ENCODE data around the gene RHOXF2B. TPM values are rescaled to one million over a fixed set of nuclear protein-coding genes. Genes with fewer than 3 reads are reported as not detected.
"Not testable (repeated sequence)": the region's sequence is repeated elsewhere in the genome, so short reads cannot be mapped to it uniquely, and the experiment has no call there.

Gene RHOXF2B
- total RNA-seq, 1 donor from 2014 or later: not detected

GRCh38 chrX:120090208-120090607, 12.7 kb upstream of the RHOXF2B start:
- Histone ChIP-seq H3K27me3 (ENCODE audit: control insufficient read depth, insufficient read depth, low read length) (no peaks in the 10 kb centered on the region), H3K4me3 (ENCODE audit: low read depth, low read length) (no peak overlapping the region), H3K36me3 (ENCODE audit: control insufficient read depth, insufficient read depth, low read length) (no peaks in the 10 kb centered on the region)
- DNase-seq (ENCODE audit: low read depth) (no peak), FAIRE-seq (no peak)
- TF ChIP-seq, protein P1, sequence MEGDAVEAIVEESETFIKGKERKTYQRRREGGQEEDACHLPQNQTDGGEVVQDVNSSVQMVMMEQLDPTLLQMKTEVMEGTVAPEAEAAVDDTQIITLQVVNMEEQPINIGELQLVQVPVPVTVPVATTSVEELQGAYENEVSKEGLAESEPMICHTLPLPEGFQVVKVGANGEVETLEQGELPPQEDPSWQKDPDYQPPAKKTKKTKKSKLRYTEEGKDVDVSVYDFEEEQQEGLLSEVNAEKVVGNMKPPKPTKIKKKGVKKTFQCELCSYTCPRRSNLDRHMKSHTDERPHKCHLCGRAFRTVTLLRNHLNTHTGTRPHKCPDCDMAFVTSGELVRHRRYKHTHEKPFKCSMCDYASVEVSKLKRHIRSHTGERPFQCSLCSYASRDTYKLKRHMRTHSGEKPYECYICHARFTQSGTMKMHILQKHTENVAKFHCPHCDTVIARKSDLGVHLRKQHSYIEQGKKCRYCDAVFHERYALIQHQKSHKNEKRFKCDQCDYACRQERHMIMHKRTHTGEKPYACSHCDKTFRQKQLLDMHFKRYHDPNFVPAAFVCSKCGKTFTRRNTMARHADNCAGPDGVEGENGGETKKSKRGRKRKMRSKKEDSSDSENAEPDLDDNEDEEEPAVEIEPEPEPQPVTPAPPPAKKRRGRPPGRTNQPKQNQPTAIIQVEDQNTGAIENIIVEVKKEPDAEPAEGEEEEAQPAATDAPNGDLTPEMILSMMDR (IDR thresholded peaks at IDR 0.05; ENCODE audit: insufficient read depth, low read length, severe bottlenecking): no peak

- no peak for DNase-seq (ENCODE audit: low read depth)
- TF ChIP-seq, protein P1 (IDR thresholded peaks at IDR 0.05; ENCODE audit: insufficient read depth, low read length, severe bottlenecking): no peak
- no peak for FAIRE-seq
- H3K27me3 ChIP-seq (ENCODE audit: control insufficient read depth, insufficient read depth, low read length): no peaks in the 10 kb centered on the region
- no peak overlapping the region for H3K4me3 ChIP-seq (ENCODE audit: low read depth, low read length)
- H3K36me3 ChIP-seq (ENCODE audit: control insufficient read depth, insufficient read depth, low read length): no peaks in the 10 kb centered on the region
These were observed 10.0 kb upstream of the RHOXF2B start for GRCh38 chrX:120087289-120088017.

GRCh38 chrX:120085553-120086185, 8.2 kb upstream of the RHOXF2B start:
- H3K36me3 ChIP-seq (ENCODE audit: control insufficient read depth, insufficient read depth, low read length); H3K4me3 ChIP-seq (ENCODE audit: low read depth, low read length); H3K27me3 ChIP-seq (ENCODE audit: control insufficient read depth, insufficient read depth, low read length); DNase-seq (ENCODE audit: low read depth); FAIRE-seq: not testable (repeated sequence)

GRCh38 chrX:120066169-120066568, 11.3 kb downstream of the RHOXF2B start:
- H3K36me3 ChIP-seq (ENCODE audit: control insufficient read depth, insufficient read depth, low read length); H3K27me3 ChIP-seq (ENCODE audit: control insufficient read depth, insufficient read depth, low read length); H3K4me3 ChIP-seq (ENCODE audit: low read depth, low read length); DNase-seq (ENCODE audit: low read depth): not testable (repeated sequence)
- peak; percentile 87 for FAIRE-seq

GRCh38 chrX:120042712-120043111, 34.8 kb downstream of the RHOXF2B start:
- FAIRE-seq; H3K36me3 ChIP-seq (ENCODE audit: control insufficient read depth, insufficient read depth, low read length); H3K27me3 ChIP-seq (ENCODE audit: control insufficient read depth, insufficient read depth, low read length); H3K4me3 ChIP-seq (ENCODE audit: low read depth, low read length); DNase-seq (ENCODE audit: low read depth): not testable (repeated sequence)

DNA sequence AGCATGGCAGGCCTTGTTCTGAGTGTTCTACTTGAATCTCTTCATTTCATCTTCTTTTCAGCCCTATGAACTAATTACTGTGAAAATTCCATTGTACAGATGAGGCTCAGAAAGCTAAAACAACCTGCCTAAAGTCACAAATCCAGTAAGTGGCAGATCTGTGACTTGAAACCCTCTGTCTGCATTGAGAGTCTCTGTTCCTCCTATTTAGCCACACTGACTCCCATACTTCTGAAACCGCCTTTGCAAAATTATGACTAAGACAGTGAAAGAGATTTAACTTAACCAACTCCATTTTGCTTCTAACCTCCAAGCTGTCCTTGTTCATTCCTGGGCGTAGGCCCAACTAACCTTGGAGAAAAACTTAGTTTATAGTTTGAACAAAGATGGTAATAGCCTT, 35.2 kb downstream of the RHOXF2B start:
- H3K27me3 ChIP-seq (ENCODE audit: control insufficient read depth, insufficient read depth, low read length); H3K4me3 ChIP-seq (ENCODE audit: low read depth, low read length); FAIRE-seq; DNase-seq (ENCODE audit: low read depth); H3K36me3 ChIP-seq (ENCODE audit: control insufficient read depth, insufficient read depth, low read length): not testable (repeated sequence)

- FAIRE-seq: peak; percentile 60
- not testable (repeated sequence) for H3K27me3 ChIP-seq (ENCODE audit: control insufficient read depth, insufficient read depth, low read length); H3K4me3 ChIP-seq (ENCODE audit: low read depth, low read length); H3K36me3 ChIP-seq (ENCODE audit: control insufficient read depth, insufficient read depth, low read length); DNase-seq (ENCODE audit: low read depth)
These were observed 37.3 kb downstream of the RHOXF2B start for GRCh38 chrX:120040176-120040575.

- not testable (repeated sequence) for H3K36me3 ChIP-seq (ENCODE audit: control insufficient read depth, insufficient read depth, low read length); FAIRE-seq; DNase-seq (ENCODE audit: low read depth); H3K4me3 ChIP-seq (ENCODE audit: low read depth, low read length); H3K27me3 ChIP-seq (ENCODE audit: control insufficient read depth, insufficient read depth, low read length)
These were observed 38.3 kb downstream of the RHOXF2B start for GRCh38 chrX:120039087-120039733.

Measured in bronchial epithelial cell (primary cell).